Measurements from ENCODE around the gene TNFAIP8. TPM values are rescaled to one million over a fixed set of nuclear protein-coding genes. Genes with fewer than 3 reads are reported as not detected.
A peak's percentile ranks its signal among the peaks of the same experiment; 100 is the strongest.

The TNFAIP8 gene
- total RNA-seq, 2 donors from 2014 or later: 130 to 140 TPM

GRCh38 chr5:119319890-119320289, 35.9 kb upstream of the TNFAIP8 start:
- H3K4me1 Mint-ChIP-seq: peaks cover 80% of the 10 kb centered on the region
- H3K27ac Mint-ChIP-seq: peak overlapping the region; percentile 99
- H3K27me3 Mint-ChIP-seq: no peaks in the 10 kb centered on the region
- ATAC-seq (no peak), DNase-seq (no peak)
- H3K4me3 Mint-ChIP-seq: peak overlapping the region; percentile 89
- H3K9me3 ChIP-seq (ENCODE audit: control insufficient read depth, low read length, poor library complexity, severe bottlenecking): no peaks in the 10 kb centered on the region
- peaks cover 7% of the 10 kb centered on the region for H3K36me3 Mint-ChIP-seq (ENCODE audit: low read depth)

DNA sequence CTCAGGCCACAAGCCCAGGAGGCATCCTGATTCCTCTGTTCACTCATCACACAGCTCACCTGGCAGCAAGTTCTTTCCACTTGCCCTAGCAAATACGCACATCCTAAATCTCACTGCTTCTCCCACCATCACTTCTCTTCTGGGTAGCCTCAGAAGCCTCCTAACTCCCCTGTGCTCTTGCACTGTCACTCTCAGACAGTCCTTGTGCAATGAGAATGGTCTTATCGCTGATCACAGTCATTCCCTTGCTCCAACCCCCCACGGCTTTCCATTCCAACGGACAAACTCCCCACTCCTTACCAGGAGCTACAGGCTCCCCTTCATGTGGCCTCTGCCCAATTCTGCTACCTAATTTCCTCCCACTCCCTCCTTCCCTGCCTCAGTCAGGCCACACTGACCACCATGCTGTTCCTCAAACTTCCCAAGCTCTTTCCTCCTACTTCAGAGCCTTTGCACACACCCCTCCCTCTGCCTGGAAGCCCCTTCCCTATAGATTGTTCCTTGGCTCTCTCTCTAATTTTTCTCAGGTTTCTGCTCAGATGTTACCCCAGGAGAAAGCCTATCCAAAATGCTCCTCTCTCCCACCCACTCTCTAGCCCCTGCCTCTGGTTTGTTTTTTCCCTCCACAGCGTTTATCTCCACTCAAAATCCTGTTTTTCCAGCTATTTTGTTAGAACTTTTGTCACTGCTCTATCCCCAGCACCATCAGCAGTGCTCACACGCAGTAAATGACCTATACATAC, 34.1 kb upstream of the TNFAIP8 start:
- ATAC-seq (peak; percentile 5), DNase-seq (no peak)
- H3K4me3 Mint-ChIP-seq: peak overlapping the region; percentile 89

GRCh38 chr5:119322312-119322947, 33.4 kb upstream of the TNFAIP8 start:
- DNase-seq (no peak), ATAC-seq (peak; percentile 27)
- H3K9me3 ChIP-seq (ENCODE audit: control insufficient read depth, low read length, poor library complexity, severe bottlenecking): no peaks in the 10 kb centered on the region
- Mint-ChIP-seq H3K27me3 (no peaks in the 10 kb centered on the region), H3K4me3 (peak overlapping the region; percentile 89), H3K27ac (peak overlapping the region; percentile 99), H3K36me3 (ENCODE audit: low read depth) (peaks cover 12% of the 10 kb centered on the region), H3K4me1 (peaks cover 82% of the 10 kb centered on the region)

More for the DNA sequence above, 34.1 kb upstream of the TNFAIP8 start:
- peaks cover 12% of the 10 kb centered on the region for H3K36me3 Mint-ChIP-seq (ENCODE audit: low read depth)
- H3K27ac Mint-ChIP-seq: peak overlapping the region; percentile 99
- H3K9me3 ChIP-seq (ENCODE audit: control insufficient read depth, low read length, poor library complexity, severe bottlenecking): no peaks in the 10 kb centered on the region
- no peaks in the 10 kb centered on the region for H3K27me3 Mint-ChIP-seq
- peaks cover 78% of the 10 kb centered on the region for H3K4me1 Mint-ChIP-seq

- Mint-ChIP-seq H3K4me1 (peaks cover 83% of the 10 kb centered on the region), H3K36me3 (ENCODE audit: low read depth) (peaks cover 12% of the 10 kb centered on the region), H3K4me3 (peak overlapping the region; percentile 89), H3K27ac (peak overlapping the region; percentile 99), H3K27me3 (no peaks in the 10 kb centered on the region)
- ATAC-seq (peak; percentile 23), DNase-seq (no peak)
- no peaks in the 10 kb centered on the region for H3K9me3 ChIP-seq (ENCODE audit: control insufficient read depth, low read length, poor library complexity, severe bottlenecking)
Measured at GRCh38 chr5:119322948-119323537, 32.8 kb upstream of the TNFAIP8 start.

DNA sequence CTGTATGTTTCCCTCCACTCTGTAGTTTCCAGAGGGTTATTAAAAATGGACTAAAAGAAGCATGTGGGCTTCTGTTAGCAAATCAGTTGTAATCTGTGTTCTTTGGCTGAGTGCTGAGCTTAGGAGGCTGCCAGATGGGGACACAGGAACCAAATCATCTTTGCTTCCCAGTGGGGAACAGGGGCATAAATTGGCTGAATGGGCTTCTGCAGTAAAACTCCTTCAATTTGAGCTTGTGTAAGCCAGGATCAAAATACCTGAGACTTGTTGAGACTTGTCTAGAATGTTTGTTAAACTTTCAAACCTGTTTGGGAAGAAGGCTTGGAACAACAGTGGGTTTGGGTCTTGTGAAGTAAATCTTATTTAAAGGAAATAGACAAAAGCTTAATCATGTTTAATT, 32.2 kb upstream of the TNFAIP8 start:
- Mint-ChIP-seq H3K36me3 (ENCODE audit: low read depth) (peaks cover 12% of the 10 kb centered on the region), H3K4me1 (peaks cover 83% of the 10 kb centered on the region), H3K27ac (peak overlapping the region; percentile 99), H3K4me3 (peak overlapping the region; percentile 89), H3K27me3 (no peaks in the 10 kb centered on the region)
- H3K9me3 ChIP-seq (ENCODE audit: control insufficient read depth, low read length, poor library complexity, severe bottlenecking): no peaks in the 10 kb centered on the region
- no peak for DNase-seq
- ATAC-seq: no peak

DNA sequence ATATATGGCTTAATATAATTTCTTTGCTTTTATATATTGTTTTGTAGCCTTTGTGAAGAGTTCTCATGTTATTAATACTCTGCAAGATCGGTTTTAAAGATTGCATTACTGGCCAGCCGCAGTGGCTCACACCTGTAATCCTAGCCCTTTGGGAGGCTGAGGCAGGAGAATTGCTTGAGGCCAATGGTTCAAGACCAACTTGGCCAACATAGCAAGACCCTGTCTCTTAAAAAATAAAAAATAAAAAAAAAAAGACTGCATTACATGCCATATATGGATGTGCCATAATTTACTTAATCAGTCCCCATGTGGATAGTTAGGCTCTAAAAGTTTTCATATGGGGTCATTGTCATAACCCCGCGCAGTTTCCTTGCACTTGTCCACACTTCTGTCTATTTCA, 31.0 kb upstream of the TNFAIP8 start:
- no peaks in the 10 kb centered on the region for H3K9me3 ChIP-seq (ENCODE audit: control insufficient read depth, low read length, poor library complexity, severe bottlenecking)
- peaks cover 12% of the 10 kb centered on the region for H3K36me3 Mint-ChIP-seq (ENCODE audit: low read depth)
- H3K27me3 Mint-ChIP-seq: no peaks in the 10 kb centered on the region
- H3K4me3 Mint-ChIP-seq: no peak overlapping the region
- DNase-seq: no peak
- H3K27ac Mint-ChIP-seq: peak overlapping the region; percentile 99
- peaks cover 83% of the 10 kb centered on the region for H3K4me1 Mint-ChIP-seq
- ATAC-seq: no peak

DNA sequence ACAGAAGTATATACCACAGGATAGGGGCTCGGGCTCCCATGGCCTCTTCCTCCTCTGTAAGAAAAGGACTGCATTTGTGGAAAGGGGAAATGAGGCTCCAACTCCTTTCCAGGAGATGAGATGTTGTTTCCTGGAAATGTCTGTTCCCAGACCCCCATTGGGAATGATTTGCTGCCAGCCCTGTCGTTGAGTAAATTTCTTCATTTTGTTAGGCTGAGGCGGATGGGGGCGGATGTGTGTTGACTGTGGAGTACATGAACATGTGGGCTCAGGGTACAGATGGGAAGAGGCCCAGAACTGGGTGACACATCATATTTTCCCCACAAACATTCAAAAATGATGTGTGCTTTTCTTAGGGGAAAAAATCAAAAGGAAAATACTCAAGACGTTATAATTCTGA, 28.8 kb upstream of the TNFAIP8 start:
- Mint-ChIP-seq H3K4me3 (peak overlapping the region; percentile 71), H3K36me3 (ENCODE audit: low read depth) (peaks cover 9% of the 10 kb centered on the region), H3K27ac (peak overlapping the region; percentile 99), H3K4me1 (peaks cover 82% of the 10 kb centered on the region), H3K27me3 (no peaks in the 10 kb centered on the region)
- DNase-seq (no peak), ATAC-seq (no peak)
- no peaks in the 10 kb centered on the region for H3K9me3 ChIP-seq (ENCODE audit: control insufficient read depth, low read length, poor library complexity, severe bottlenecking)

GRCh38 chr5:119328753-119329602, 26.8 kb upstream of the TNFAIP8 start:
- Mint-ChIP-seq H3K27ac (peak overlapping the region; percentile 99), H3K4me1 (peaks cover 81% of the 10 kb centered on the region), H3K4me3 (peak overlapping the region; percentile 86), H3K36me3 (ENCODE audit: low read depth) (peaks cover 8% of the 10 kb centered on the region), H3K27me3 (no peaks in the 10 kb centered on the region)
- DNase-seq: peak; percentile 46 to 73 (median 49)
- ATAC-seq: peak; percentile 66
- no peaks in the 10 kb centered on the region for H3K9me3 ChIP-seq (ENCODE audit: control insufficient read depth, low read length, poor library complexity, severe bottlenecking)

DNA sequence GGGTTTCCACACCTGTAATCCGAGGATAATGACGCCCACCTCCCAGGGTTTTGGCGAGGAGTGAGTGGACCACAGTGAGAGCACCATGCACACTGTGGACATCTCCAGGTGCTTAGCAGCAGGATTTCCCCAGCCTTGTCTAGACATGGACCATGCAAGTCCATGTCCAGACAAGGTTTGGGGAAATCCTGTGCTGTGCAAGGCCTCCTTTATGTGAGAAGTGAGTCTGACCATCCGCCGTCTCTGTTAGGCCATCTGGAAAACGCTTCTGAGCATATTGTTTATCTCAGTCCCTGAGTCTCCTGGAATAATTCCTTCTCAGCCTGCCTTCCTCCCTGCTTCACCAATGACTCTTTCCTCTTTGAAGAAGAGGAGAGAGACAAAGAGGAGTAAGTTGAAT, 26.2 kb upstream of the TNFAIP8 start:
- Mint-ChIP-seq H3K4me3 (peak overlapping the region; percentile 86), H3K27ac (peak overlapping the region; percentile 99), H3K27me3 (no peaks in the 10 kb centered on the region), H3K4me1 (peaks cover 80% of the 10 kb centered on the region), H3K36me3 (ENCODE audit: low read depth) (peaks cover 12% of the 10 kb centered on the region)
- DNase-seq (no peak), ATAC-seq (no peak)
- no peaks in the 10 kb centered on the region for H3K9me3 ChIP-seq (ENCODE audit: control insufficient read depth, low read length, poor library complexity, severe bottlenecking)

DNA sequence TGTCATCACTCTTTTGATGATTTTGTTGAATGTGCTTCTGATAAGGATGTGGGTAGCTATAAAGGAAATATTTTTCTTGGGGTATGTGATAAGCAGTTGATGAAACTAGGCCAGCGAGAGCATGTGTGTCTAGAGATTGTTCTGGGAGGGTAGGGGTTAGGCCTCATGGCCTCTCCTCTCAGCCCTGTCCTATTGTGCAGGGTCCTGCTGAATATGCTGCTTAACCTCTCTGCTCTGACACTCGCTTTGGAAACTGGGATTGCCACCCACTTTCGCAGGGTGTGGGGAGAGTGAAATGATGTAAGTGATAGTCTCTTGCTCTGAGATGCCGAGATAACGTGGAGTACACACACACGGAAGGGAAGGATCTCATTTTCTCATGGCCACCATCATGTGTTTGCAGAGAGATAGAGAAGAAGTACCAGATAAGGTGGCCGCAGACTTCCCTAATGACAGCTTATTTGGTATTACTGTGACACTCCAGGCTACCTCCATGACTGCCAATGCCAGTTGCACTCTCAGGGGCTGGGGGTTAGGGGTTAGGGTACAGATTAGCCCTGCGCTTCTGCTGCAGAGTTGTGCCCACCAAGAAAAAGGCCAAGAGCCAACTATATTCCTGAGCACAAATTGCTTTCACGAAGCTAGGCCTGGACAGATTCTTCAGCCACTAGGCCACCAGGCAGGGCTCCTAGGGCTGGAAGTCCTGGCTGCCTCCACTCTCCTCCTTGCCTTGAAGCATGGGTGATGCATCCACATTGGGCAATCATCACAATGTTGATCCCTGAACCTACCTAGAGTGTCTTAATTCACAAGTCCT, 25.2 kb upstream of the TNFAIP8 start:
- H3K4me3 Mint-ChIP-seq: peak overlapping the region; percentile 78
- peak; percentile 75 for ATAC-seq
- H3K27me3 Mint-ChIP-seq: no peaks in the 10 kb centered on the region
- H3K36me3 Mint-ChIP-seq (ENCODE audit: low read depth): peaks cover 14% of the 10 kb centered on the region
- H3K27ac Mint-ChIP-seq: peak overlapping the region; percentile 99
- peaks cover 85% of the 10 kb centered on the region for H3K4me1 Mint-ChIP-seq
- DNase-seq: peak in 2 of 3 donors; percentile 36 to 53
- H3K9me3 ChIP-seq (ENCODE audit: control insufficient read depth, low read length, poor library complexity, severe bottlenecking): no peaks in the 10 kb centered on the region

- no peaks in the 10 kb centered on the region for H3K9me3 ChIP-seq (ENCODE audit: control insufficient read depth, low read length, poor library complexity, severe bottlenecking)
- H3K4me3 Mint-ChIP-seq: peak overlapping the region; percentile 97
- peaks cover 9% of the 10 kb centered on the region for H3K36me3 Mint-ChIP-seq (ENCODE audit: low read depth)
- H3K4me1 Mint-ChIP-seq: peaks cover 82% of the 10 kb centered on the region
- DNase-seq: no peak
- H3K27ac Mint-ChIP-seq: peak overlapping the region; percentile 99
- ATAC-seq: no peak
- no peaks in the 10 kb centered on the region for H3K27me3 Mint-ChIP-seq
Measured at GRCh38 chr5:119331566-119332095, 24.2 kb upstream of the TNFAIP8 start.

- H3K9me3 ChIP-seq (ENCODE audit: control insufficient read depth, low read length, poor library complexity, severe bottlenecking): no peaks in the 10 kb centered on the region
- DNase-seq: no peak
- peak overlapping the region; percentile 99 for H3K27ac Mint-ChIP-seq
- peaks cover 9% of the 10 kb centered on the region for H3K36me3 Mint-ChIP-seq (ENCODE audit: low read depth)
- peaks cover 82% of the 10 kb centered on the region for H3K4me1 Mint-ChIP-seq
- ATAC-seq: no peak
- H3K27me3 Mint-ChIP-seq: no peaks in the 10 kb centered on the region
- H3K4me3 Mint-ChIP-seq: peak overlapping the region; percentile 97
Measured at GRCh38 chr5:119332208-119332607, 23.6 kb upstream of the TNFAIP8 start.

Data from T-helper 17 cell (primary cell).